Amniotic stem cell (primary cell): ENCODE results near the gene CACNA2D1.
A peak's percentile ranks its signal among the peaks of the same experiment; 100 is the strongest.
"Not testable (repeated sequence)": the region's sequence is repeated elsewhere in the genome, so short reads cannot be mapped to it uniquely, and the experiment has no call there.

Experiments
- DNase-seq: peaks from one replicate; lab custom pipeline; 2025; lab: John Stamatoyannopoulos, UW

Gene CACNA2D1

GRCh38 chr7:82166260-82167015, 277.1 kb downstream of the CACNA2D1 start:
- no peak for DNase-seq

- DNase-seq: peak; percentile 12
Measured at GRCh38 chr7:82164813-82165212, 278.8 kb downstream of the CACNA2D1 start.

- no peak for DNase-seq
Measured at GRCh38 chr7:82164410-82164809, 279.2 kb downstream of the CACNA2D1 start.

GRCh38 chr7:82163586-82163985, 280.0 kb downstream of the CACNA2D1 start:
- no peak for DNase-seq

- no peak for DNase-seq
Measured at GRCh38 chr7:82162289-82162688, 281.3 kb downstream of the CACNA2D1 start.

GRCh38 chr7:82158327-82158726, 285.2 kb downstream of the CACNA2D1 start:
- DNase-seq: no peak

- no peak for DNase-seq
Measured at GRCh38 chr7:82156893-82157292, 286.7 kb downstream of the CACNA2D1 start.

GRCh38 chr7:82156168-82156567, 287.4 kb downstream of the CACNA2D1 start:
- no peak for DNase-seq

- DNase-seq: no peak
Measured at GRCh38 chr7:82154728-82155127, 288.8 kb downstream of the CACNA2D1 start.

GRCh38 chr7:82153776-82154175, 289.8 kb downstream of the CACNA2D1 start:
- no peak for DNase-seq

- DNase-seq: no peak
Measured at GRCh38 chr7:82152858-82153257, 290.7 kb downstream of the CACNA2D1 start.

GRCh38 chr7:82146491-82146890, 297.1 kb downstream of the CACNA2D1 start:
- DNase-seq: no peak

GRCh38 chr7:82142263-82142864, 301.2 kb downstream of the CACNA2D1 start:
- DNase-seq: no peak

- no peak for DNase-seq
Measured at GRCh38 chr7:82141427-82141826, 302.1 kb downstream of the CACNA2D1 start.

- DNase-seq: not testable (repeated sequence)
Measured at GRCh38 chr7:82140608-82141007, 303.0 kb downstream of the CACNA2D1 start.

GRCh38 chr7:82131215-82131614, 312.4 kb downstream of the CACNA2D1 start:
- no peak for DNase-seq

GRCh38 chr7:82129091-82129490, 314.5 kb downstream of the CACNA2D1 start:
- DNase-seq: no peak

GRCh38 chr7:82128546-82128945, 315.0 kb downstream of the CACNA2D1 start:
- DNase-seq: no peak

GRCh38 chr7:82126576-82126975, 317.0 kb downstream of the CACNA2D1 start:
- DNase-seq: no peak

GRCh38 chr7:82124445-82124844, 319.1 kb downstream of the CACNA2D1 start:
- no peak for DNase-seq

- no peak for DNase-seq
Measured at GRCh38 chr7:82122275-82122674, 321.3 kb downstream of the CACNA2D1 start.

- DNase-seq: no peak
Measured at GRCh38 chr7:82114237-82114636, 329.3 kb downstream of the CACNA2D1 start.

GRCh38 chr7:82110146-82110840, 333.3 kb downstream of the CACNA2D1 start:
- no peak for DNase-seq
